ENCODE measurements around the gene PCNP.
"Not testable (repeated sequence)": the region's sequence is repeated elsewhere in the genome, so short reads cannot be mapped to it uniquely, and the experiment has no call there.

The PCNP gene

DNA sequence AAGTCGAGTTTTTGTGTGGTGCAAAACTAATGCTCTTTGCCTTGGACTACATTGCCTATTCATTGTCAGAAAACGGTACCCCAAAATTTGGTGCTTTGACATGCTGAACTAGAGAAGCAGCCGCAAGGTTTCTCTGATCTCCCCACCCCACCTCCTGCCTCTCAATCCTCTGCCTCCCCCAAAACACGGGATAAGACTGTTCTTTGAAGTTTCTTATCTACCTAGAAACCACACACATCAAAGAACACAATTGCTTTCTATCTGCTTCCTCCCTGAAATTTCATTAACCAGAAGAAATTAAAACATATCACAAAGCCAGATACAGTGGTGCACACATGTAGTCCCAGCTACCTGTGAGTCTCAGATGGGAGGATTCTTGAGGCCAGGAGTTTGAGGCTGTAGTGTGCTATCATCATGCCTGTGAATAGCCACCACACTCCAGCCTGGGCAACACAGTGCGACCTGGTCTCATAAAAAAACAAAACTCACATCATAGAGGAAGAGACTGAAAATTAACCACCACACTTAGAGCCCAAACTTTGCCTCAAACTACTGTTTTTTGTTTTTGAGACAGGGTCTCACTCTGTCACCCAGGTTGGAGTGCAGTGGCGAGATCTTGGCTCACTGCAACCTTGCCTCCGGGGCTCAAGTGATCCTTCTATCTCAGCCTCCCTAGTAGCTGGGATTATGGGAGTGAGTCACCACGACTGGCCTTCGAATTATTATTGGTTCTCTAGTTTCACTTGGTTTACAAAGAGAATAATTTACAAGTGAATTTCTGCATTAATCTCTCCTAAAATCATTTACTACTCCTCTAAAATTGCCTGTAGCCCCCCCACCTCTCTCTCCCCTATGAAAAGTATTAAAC is 2.7 kb upstream of the PCNP start:
- TF ChIP-seq, protein P1, sequence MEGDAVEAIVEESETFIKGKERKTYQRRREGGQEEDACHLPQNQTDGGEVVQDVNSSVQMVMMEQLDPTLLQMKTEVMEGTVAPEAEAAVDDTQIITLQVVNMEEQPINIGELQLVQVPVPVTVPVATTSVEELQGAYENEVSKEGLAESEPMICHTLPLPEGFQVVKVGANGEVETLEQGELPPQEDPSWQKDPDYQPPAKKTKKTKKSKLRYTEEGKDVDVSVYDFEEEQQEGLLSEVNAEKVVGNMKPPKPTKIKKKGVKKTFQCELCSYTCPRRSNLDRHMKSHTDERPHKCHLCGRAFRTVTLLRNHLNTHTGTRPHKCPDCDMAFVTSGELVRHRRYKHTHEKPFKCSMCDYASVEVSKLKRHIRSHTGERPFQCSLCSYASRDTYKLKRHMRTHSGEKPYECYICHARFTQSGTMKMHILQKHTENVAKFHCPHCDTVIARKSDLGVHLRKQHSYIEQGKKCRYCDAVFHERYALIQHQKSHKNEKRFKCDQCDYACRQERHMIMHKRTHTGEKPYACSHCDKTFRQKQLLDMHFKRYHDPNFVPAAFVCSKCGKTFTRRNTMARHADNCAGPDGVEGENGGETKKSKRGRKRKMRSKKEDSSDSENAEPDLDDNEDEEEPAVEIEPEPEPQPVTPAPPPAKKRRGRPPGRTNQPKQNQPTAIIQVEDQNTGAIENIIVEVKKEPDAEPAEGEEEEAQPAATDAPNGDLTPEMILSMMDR (conservative IDR thresholded peaks at IDR 0.05) = no peak
- no peak overlapping the region for H3K27ac ChIP-seq

- TF ChIP-seq, protein P1 (conservative IDR thresholded peaks at IDR 0.05) = no peak
- peak overlapping the region; percentile 94 for H3K27ac ChIP-seq
Measured at GRCh38 chr3:101574388-101575112, 570 bp downstream of the PCNP start.

DNA sequence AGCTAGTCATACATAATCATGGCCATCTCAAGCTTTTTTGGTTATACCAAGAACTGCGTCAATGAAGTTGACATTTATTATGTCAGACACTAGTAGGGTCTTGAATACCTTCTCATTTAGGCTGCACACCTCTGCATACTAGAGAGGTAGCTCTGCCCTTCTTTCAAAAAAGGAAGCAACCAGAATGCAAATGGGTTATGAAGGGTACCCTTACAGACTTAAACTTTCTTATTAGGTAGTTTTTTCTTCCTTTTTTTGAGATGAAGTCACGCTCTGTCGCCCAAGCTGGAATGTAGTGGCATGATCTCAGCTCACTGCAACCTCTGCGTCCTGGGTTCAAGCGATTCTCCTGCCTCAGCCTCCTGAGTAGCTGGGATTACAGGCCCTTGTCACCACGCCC is 3.3 kb downstream of the PCNP start:
- H3K27ac ChIP-seq = no peak overlapping the region
- TF ChIP-seq, protein P1 (conservative IDR thresholded peaks at IDR 0.05) = no peak

DNA sequence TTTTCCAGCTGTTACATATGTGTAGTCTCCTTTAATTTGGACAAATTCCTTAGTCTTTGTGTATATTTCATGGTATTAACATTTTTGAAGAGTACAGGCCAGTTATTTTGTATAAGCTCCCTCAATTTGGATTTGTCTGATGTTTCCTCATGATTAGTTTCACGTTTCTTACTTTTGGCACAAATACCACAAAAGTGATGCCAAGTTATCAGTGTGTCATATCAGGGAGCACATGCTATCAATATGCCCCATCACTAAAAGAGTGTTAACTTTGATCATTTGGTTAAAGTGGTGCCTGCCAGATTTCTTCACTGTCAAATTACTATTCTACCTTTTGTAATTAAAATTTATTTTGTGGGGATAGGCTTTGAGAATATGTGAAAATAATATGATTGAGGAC is 14.6 kb downstream of the PCNP start:
- TF ChIP-seq, protein P1 (conservative IDR thresholded peaks at IDR 0.05) = no peak

GRCh38 chr3:101591071-101591470 is 17.1 kb downstream of the PCNP start:
- no peak overlapping the region for H3K27ac ChIP-seq
- TF ChIP-seq, protein P1 (conservative IDR thresholded peaks at IDR 0.05) = no peak

More for the DNA sequence above, 14.6 kb downstream of the PCNP start:
- H3K27ac ChIP-seq = no peak overlapping the region

- H3K27ac ChIP-seq = no peak overlapping the region
- TF ChIP-seq, protein P1 (conservative IDR thresholded peaks at IDR 0.05) = no peak
Measured at GRCh38 chr3:101602731-101603130, 28.8 kb downstream of the PCNP start.

- H3K27ac ChIP-seq = no peak overlapping the region
- TF ChIP-seq, protein P1 (conservative IDR thresholded peaks at IDR 0.05) = no peak
Measured at GRCh38 chr3:101603184-101603583, 29.2 kb downstream of the PCNP start.

DNA sequence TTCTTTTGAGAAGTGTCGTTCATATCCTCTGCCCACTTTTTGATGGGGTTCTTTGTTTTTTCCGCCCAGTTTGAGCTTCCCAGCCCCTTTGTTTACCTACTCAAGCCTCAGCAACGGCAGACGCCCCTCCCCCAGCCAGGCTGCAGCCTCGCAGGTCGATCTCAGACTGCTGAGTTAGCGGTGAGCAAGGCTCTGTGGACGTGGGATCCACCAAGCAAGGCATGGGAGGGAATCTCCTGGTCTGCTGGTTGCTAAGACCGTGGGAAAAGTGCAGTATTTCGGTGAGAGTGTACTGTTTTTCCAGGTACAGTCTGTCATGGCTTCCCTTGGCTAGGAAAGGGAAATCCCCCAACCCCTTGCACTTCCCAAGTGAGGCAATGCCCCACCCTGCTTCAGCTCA is 31.4 kb downstream of the PCNP start:
- H3K27ac ChIP-seq = not testable (repeated sequence)

All from VCaP (cell line).